Vagina (tissue), 2 donors: ENCODE data around the gene TGOLN2. TPM values are rescaled to one million over a fixed set of nuclear protein-coding genes. Genes with fewer than 3 reads are reported as not detected.

Experiments
- DNase-seq, 2 donors: peaks; one replicate each; pipeline ENCODE4 v3.0.0-alpha.2; 2017; ENCODE audit errors: extremely low spot score in 2 of 2
- H3K27ac ChIP-seq: fragments of 200-600 bp; sonication (generic); one replicate; pipeline ENCODE4 v1.5.1; 2019
- H3K27me3 ChIP-seq: fragments of 200-600 bp; sonication (generic); one replicate; pipeline ENCODE4 v1.5.1; 2019
- H3K36me3 ChIP-seq, 2 donors: fragments of 200-600 bp; sonication (generic); one replicate each; pipeline ENCODE4 v1.5.1; 2017 to 2019
- H3K4me1 ChIP-seq: fragments of 200-600 bp; sonication (generic); one replicate; pipeline ENCODE4 v1.5.1; 2019
- H3K4me3 ChIP-seq, 2 donors: fragments of 200-600 bp; sonication (generic); 1 replicate in 1 of 2; 2 replicates in 1 of 2; pipeline ENCODE4 v1.5.1; 2016 to 2019
- H3K9me3 ChIP-seq: fragments of 200-600 bp; sonication (generic); one replicate; pipeline ENCODE4 v1.5.1; 2019
- CTCF ChIP-seq, 3 experiments: fragments of 450-650 bp in 2 of 3; fragments of 200-600 bp in 1 of 3; sonication (generic) in 1 of 3; IDR thresholded peaks; one replicate each; pipeline ENCODE4 v1.5.1; 2017 to 2019; ENCODE audit warnings: antibody characterized with exemption in 3 of 3, mild to moderate bottlenecking in 2 of 3, moderate library complexity in 2 of 3
- POLR2A ChIP-seq, 2 donors: fragments of 450-650 bp; IDR thresholded peaks; one replicate each; pipeline ENCODE4 v1.6.1; 2017; ENCODE audit warnings: antibody characterized with exemption in 2 of 2, mild to moderate bottlenecking in 2 of 2, moderate library complexity in 2 of 2
- POLR2AphosphoS5 ChIP-seq, 2 donors: sonication (generic); formaldehyde crosslinking; IDR thresholded peaks; one replicate each; pipeline ENCODE4 v1.9.0; 2017; ENCODE audit warnings: antibody characterized with exemption in 2 of 2, mild to moderate bottlenecking in 2 of 2, low read depth in 1 of 2; ENCODE audit not compliant: insufficient read depth in 1 of 2
- intact Hi-C: fragments of 100-400 bp; cut with DNase I; formaldehyde crosslinking; loops from one replicate; pipeline ENCODE4 v1.15.1; 2023
- total RNA-seq: library from RNA; depleted of rRNA; stranded (reverse); fragments of >200 nt; gene quantifications from one replicate; pipeline ENCODE4 v1.2.3, GENCODE V29; 2016

TGOLN2 gene
- total RNA-seq, 1 donor from 2014 or later: 96.0 TPM

GRCh38 chr2:85308201-85308600, 19.6 kb downstream of the TGOLN2 start:
- Histone ChIP-seq H3K9me3 (no peaks in the 10 kb centered on the region), H3K36me3 (peaks cover 0 to 32% of the 10 kb centered on the region in 2 donors), H3K4me3 (no peak overlapping the region), H3K27ac (no peak overlapping the region), H3K4me1 (peaks cover 23% of the 10 kb centered on the region), H3K27me3 (no peaks in the 10 kb centered on the region)
- intact Hi-C loops: no loop called here
- TF ChIP-seq CTCF (IDR thresholded peaks at IDR 0.05) (no peak), POLR2A (IDR thresholded peaks at IDR 0.05) (no peak), POLR2AphosphoS5 (IDR thresholded peaks at IDR 0.05; ENCODE audit: insufficient read depth in 1 of 2, low read depth in 1 of 2) (no peak)
- DNase-seq: no peak

- Histone ChIP-seq H3K27me3 (no peaks in the 10 kb centered on the region), H3K4me3 (no peak overlapping the region), H3K36me3 (peaks cover 0 to 32% of the 10 kb centered on the region in 2 donors), H3K4me1 (peaks cover 23% of the 10 kb centered on the region), H3K9me3 (no peaks in the 10 kb centered on the region), H3K27ac (no peak overlapping the region)
- no peak for DNase-seq
- TF ChIP-seq CTCF (IDR thresholded peaks at IDR 0.05): no peak
- no peak for TF ChIP-seq POLR2A (IDR thresholded peaks at IDR 0.05)
- TF ChIP-seq POLR2AphosphoS5 (IDR thresholded peaks at IDR 0.05; ENCODE audit: insufficient read depth in 1 of 2, low read depth in 1 of 2): no peak
- intact Hi-C loops: no loop called here
These were observed 20.3 kb downstream of the TGOLN2 start for GRCh38 chr2:85307527-85307897.

DNA sequence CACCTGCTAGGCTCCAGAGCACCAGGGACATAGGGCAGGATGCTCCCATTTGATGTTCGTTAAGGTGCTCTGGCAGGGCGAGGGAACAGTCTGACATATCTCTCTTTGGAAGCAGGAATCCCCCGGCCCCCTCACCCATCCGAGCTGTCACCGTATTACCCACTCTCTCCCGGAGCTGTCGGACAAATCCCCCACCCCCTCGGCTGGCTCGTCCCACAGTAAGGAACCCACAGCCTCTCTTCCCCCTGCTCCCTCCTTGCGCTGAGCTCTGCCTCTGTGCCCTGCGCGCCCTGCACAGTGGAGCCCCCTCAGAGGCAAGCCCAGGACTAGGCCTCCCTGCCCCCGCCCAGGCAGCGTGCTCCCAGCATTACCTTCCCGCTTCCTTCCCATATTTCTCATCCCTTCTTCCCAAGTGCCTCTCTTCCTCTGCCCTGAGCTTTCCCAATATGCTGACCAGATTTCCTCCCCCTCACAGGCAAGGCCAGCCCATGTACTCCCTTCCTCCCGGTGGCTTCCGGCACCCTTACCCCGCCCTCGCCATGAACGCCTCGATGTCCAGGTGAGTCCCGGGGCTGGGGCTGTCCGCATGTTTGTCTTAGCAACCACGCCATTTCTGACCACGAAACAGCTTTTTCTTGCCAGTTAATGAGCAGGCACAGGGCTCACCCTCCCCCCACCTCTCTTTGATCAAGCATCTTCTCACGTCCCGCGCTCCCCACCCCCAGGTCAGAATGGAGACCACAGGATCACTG, 23.8 kb downstream of the TGOLN2 start:
- H3K36me3 ChIP-seq: peaks cover 0 to 32% of the 10 kb centered on the region in 2 donors
- no peaks in the 10 kb centered on the region for H3K27me3 ChIP-seq
- no peak overlapping the region for H3K4me3 ChIP-seq
- peaks cover 11% of the 10 kb centered on the region for H3K4me1 ChIP-seq
- DNase-seq: no peak
- intact Hi-C loops: no loop called here
- TF ChIP-seq POLR2A (IDR thresholded peaks at IDR 0.05) (no peak), CTCF (IDR thresholded peaks at IDR 0.05) (no peak), POLR2AphosphoS5 (IDR thresholded peaks at IDR 0.05; ENCODE audit: insufficient read depth in 1 of 2, low read depth in 1 of 2) (no peak)
- no peaks in the 10 kb centered on the region for H3K9me3 ChIP-seq
- no peak overlapping the region for H3K27ac ChIP-seq

DNA sequence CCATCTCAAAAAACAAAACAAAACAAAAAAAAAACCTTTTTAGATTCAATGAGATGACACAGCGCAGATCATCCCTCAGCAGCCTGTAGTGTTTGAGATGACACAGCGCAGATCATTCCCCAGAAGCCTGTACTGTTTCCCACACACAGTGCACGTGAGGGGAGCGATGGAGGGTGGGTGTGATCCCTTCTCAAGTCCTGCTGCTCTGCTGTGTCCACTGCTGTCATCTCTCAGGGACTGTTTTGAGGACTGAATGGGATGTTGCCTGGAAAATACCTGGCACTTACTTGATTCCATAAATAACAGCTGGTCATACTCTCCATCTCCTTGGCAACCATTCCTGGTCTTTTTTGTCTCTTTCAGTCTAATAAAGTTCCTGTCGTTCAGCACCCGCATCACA, 25.7 kb downstream of the TGOLN2 start:
- peaks cover 4% of the 10 kb centered on the region for H3K4me1 ChIP-seq
- H3K4me3 ChIP-seq: no peak overlapping the region
- H3K9me3 ChIP-seq: no peaks in the 10 kb centered on the region
- TF ChIP-seq POLR2AphosphoS5 (IDR thresholded peaks at IDR 0.05; ENCODE audit: insufficient read depth in 1 of 2, low read depth in 1 of 2): no peak
- TF ChIP-seq CTCF (IDR thresholded peaks at IDR 0.05): no peak
- no peak for TF ChIP-seq POLR2A (IDR thresholded peaks at IDR 0.05)
- DNase-seq: no peak
- no peaks in the 10 kb centered on the region for H3K27me3 ChIP-seq
- H3K27ac ChIP-seq: no peak overlapping the region
- intact Hi-C loops: no loop called here
- peaks cover 0 to 22% of the 10 kb centered on the region in 2 donors for H3K36me3 ChIP-seq

- Histone ChIP-seq H3K4me1 (peaks cover 9% of the 10 kb centered on the region), H3K27me3 (no peaks in the 10 kb centered on the region), H3K27ac (no peak overlapping the region), H3K36me3 (no peaks in the 10 kb centered on the region), H3K4me3 (no peak overlapping the region), H3K9me3 (no peaks in the 10 kb centered on the region)
- TF ChIP-seq POLR2A (IDR thresholded peaks at IDR 0.05) (no peak), POLR2AphosphoS5 (IDR thresholded peaks at IDR 0.05; ENCODE audit: insufficient read depth in 1 of 2, low read depth in 1 of 2) (no peak), CTCF (IDR thresholded peaks at IDR 0.05) (no peak)
- intact Hi-C loops: loop anchor here (10.0 kb wide), 1 partner anchor 387 kb away; the partner anchor contains the start of gene TMSB10
- no peak for DNase-seq
These were observed 36.3 kb downstream of the TGOLN2 start for GRCh38 chr2:85291425-85292023.
